SK-N-SH treated with all-trans-retinoic acid at 6 μM for 48 hours (cell line): ENCODE results near the gene STK35.

ENCODE experiments used
- BACH2 ChIP-seq: fragments of 250-450 bp; sonication (Bioruptor Pico); IDR thresholded peaks from 2 replicates; pipeline ENCODE4 v1.9.0; 2021; ENCODE audit warnings: mild to moderate bottlenecking, borderline replicate concordance
- RARB ChIP-seq: fragments of 250-450 bp; sonication (Bioruptor Pico); IDR thresholded peaks from 2 replicates; pipeline ENCODE4 v1.8.0; 2021; ENCODE audit warnings: mild to moderate bottlenecking, moderate library complexity
- ZFP3 ChIP-seq: fragments of 250-450 bp; sonication (Bioruptor Pico); IDR thresholded peaks from 2 replicates; pipeline ENCODE4 v1.5.0; 2020; ENCODE audit warnings: mild to moderate bottlenecking, moderate library complexity
- ZFP30 ChIP-seq: fragments of 450-650 bp; formaldehyde crosslinking; IDR thresholded peaks from 2 replicates; pipeline ENCODE4 v1.5.0; 2022; ENCODE audit warnings: mild to moderate bottlenecking, moderate library complexity
- TF ChIP-seq, protein P1 (sequence below): fragments of 250-450 bp; sonication (Bioruptor Pico); IDR thresholded peaks from 2 replicates; pipeline ENCODE4 v1.8.0; 2020; ENCODE audit warnings: mild to moderate bottlenecking, moderate library complexity, borderline replicate concordance
- TF ChIP-seq, protein P2 (sequence below): fragments of 250-450 bp; sonication (Bioruptor Pico); IDR thresholded peaks from 2 replicates; pipeline ENCODE4 v1.8.0; 2021; ENCODE audit warnings: low read depth, mild to moderate bottlenecking, moderate library complexity, borderline replicate concordance

DNA sequence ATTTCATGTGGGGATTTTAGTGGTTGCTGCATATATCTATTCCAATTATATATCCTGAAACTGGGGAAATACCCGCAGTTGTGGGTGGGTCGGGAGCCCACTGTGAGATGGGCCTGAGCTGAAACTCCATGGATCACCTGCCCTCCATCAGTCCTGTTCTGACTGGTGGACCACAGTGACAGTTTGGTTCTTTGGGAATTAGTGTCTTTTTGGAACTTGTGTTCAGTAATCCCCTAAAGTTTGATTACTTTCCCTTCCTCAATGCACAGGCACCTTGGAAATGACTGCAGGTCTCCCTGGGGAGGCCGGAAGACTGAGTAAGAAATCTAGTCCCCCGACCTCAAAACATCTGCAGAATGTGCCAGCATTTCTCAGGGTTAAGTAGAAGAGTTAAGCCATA is 11.3 kb downstream of the STK35 start:
- no peak for TF ChIP-seq ZFP3
- TF ChIP-seq, protein P1, sequence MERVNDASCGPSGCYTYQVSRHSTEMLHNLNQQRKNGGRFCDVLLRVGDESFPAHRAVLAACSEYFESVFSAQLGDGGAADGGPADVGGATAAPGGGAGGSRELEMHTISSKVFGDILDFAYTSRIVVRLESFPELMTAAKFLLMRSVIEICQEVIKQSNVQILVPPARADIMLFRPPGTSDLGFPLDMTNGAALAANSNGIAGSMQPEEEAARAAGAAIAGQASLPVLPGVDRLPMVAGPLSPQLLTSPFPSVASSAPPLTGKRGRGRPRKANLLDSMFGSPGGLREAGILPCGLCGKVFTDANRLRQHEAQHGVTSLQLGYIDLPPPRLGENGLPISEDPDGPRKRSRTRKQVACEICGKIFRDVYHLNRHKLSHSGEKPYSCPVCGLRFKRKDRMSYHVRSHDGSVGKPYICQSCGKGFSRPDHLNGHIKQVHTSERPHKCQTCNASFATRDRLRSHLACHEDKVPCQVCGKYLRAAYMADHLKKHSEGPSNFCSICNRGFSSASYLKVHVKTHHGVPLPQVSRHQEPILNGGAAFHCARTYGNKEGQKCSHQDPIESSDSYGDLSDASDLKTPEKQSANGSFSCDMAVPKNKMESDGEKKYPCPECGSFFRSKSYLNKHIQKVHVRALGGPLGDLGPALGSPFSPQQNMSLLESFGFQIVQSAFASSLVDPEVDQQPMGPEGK (CRISPR knock-in tag), result no peak
- no peak for TF ChIP-seq BACH2
- no peak for TF ChIP-seq RARB
- TF ChIP-seq, protein P2, sequence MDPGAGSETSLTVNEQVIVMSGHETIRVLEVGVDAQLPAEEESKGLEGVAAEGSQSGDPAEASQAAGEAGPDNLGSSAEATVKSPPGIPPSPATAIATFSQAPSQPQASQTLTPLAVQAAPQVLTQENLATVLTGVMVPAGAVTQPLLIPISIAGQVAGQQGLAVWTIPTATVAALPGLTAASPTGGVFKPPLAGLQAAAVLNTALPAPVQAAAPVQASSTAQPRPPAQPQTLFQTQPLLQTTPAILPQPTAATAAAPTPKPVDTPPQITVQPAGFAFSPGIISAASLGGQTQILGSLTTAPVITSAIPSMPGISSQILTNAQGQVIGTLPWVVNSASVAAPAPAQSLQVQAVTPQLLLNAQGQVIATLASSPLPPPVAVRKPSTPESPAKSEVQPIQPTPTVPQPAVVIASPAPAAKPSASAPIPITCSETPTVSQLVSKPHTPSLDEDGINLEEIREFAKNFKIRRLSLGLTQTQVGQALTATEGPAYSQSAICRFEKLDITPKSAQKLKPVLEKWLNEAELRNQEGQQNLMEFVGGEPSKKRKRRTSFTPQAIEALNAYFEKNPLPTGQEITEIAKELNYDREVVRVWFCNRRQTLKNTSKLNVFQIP (CRISPR knock-in tag), result no peak
- TF ChIP-seq ZFP30 (CRISPR knock-in tag), result no peak
